GM18951 (cell line): ENCODE measurements around the gene RPL9.

Experiments
- POLR2A ChIP-seq: IDR thresholded peaks from 4 replicates; pipeline ENCODE4 v1.6.1; 2011; ENCODE audit warnings: mild to moderate bottlenecking; ENCODE audit not compliant: insufficient read length, insufficient read depth; ENCODE audit errors: extremely low read depth
- in situ Hi-C: fragments of 300-500 bp; cut with MboI; formaldehyde crosslinking; loops from one replicate; pipeline ENCODE4 v1.12.0; 2022; ENCODE audit warnings: low sequenced_read_pairs, mixed read lengths, inconsistent platforms; ENCODE audit not compliant: unreplicated experiment

RPL9 gene

GRCh38 chr4:39452860-39453587 is 5.7 kb downstream of the RPL9 start:
- TF ChIP-seq POLR2A, result no peak
- in situ Hi-C loops, result no loop called here

- in situ Hi-C loops, result no loop called here
- TF ChIP-seq POLR2A, result peak; percentile 4
Measured at GRCh38 chr4:39452153-39452859, 6.4 kb downstream of the RPL9 start.

DNA sequence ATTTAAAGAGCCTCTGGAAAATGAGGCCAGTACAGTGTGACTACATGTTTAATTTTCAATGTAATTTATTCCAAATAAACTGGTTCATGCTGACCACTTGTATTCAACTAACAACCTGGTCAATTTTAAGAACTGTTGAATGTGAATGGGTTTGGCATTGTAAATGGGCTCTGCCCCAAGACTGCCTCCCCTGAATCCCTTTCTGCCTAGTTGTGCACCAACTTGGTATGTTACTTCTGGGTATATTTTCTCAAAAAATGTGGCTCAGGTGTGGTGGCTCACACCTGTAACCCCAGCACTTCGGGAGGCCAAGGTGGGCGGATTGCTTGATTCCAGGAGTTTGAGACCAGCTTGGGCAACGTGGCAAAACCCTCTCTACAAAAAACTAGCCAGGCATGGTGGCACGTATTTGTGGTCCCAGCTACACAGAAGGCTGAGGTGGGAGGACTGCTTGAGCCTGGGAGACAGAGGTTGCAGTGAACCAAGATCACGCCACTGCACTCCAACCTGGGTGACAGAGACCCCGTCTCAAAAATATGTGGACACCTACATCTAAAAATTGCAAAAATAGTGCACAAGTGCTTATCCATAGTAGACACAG is 7.2 kb downstream of the RPL9 start:
- peak; percentile 34 for TF ChIP-seq POLR2A
- in situ Hi-C loops, result no loop called here

GRCh38 chr4:39450618-39451017 is 8.1 kb downstream of the RPL9 start:
- TF ChIP-seq POLR2A, result no peak
- in situ Hi-C loops, result no loop called here

GRCh38 chr4:39446842-39447573 is 11.7 kb downstream of the RPL9 start:
- no peak for TF ChIP-seq POLR2A
- in situ Hi-C loops, result loop anchor here (25.0 kb wide), 2 partner anchors 535 to 685 kb away; no protein-coding TSS in a partner anchor

DNA sequence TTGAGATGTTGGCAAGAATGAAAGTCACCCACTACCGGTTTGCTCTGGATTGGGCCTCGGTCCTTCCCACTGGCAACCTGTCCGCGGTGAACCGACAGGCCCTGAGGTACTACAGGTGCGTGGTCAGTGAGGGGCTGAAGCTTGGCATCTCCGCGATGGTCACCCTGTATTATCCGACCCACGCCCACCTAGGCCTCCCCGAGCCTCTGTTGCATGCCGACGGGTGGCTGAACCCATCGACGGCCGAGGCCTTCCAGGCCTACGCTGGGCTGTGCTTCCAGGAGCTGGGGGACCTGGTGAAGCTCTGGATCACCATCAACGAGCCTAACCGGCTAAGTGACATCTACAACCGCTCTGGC is 12.3 kb downstream of the RPL9 start:
- TF ChIP-seq POLR2A, result no peak
- in situ Hi-C loops, result loop anchor here (25.0 kb wide), 2 partner anchors 534 to 684 kb away; no protein-coding TSS in a partner anchor

- TF ChIP-seq POLR2A, result no peak
- in situ Hi-C loops, result loop anchor here (25.0 kb wide), 2 partner anchors 531 to 681 kb away; no protein-coding TSS in a partner anchor
Measured at GRCh38 chr4:39442998-39443397, 15.7 kb downstream of the RPL9 start.

- TF ChIP-seq POLR2A, result no peak
- in situ Hi-C loops, result loop anchor here (25.0 kb wide), 2 partner anchors 529 to 679 kb away; no protein-coding TSS in a partner anchor
Measured at GRCh38 chr4:39441593-39441992, 17.1 kb downstream of the RPL9 start.

DNA sequence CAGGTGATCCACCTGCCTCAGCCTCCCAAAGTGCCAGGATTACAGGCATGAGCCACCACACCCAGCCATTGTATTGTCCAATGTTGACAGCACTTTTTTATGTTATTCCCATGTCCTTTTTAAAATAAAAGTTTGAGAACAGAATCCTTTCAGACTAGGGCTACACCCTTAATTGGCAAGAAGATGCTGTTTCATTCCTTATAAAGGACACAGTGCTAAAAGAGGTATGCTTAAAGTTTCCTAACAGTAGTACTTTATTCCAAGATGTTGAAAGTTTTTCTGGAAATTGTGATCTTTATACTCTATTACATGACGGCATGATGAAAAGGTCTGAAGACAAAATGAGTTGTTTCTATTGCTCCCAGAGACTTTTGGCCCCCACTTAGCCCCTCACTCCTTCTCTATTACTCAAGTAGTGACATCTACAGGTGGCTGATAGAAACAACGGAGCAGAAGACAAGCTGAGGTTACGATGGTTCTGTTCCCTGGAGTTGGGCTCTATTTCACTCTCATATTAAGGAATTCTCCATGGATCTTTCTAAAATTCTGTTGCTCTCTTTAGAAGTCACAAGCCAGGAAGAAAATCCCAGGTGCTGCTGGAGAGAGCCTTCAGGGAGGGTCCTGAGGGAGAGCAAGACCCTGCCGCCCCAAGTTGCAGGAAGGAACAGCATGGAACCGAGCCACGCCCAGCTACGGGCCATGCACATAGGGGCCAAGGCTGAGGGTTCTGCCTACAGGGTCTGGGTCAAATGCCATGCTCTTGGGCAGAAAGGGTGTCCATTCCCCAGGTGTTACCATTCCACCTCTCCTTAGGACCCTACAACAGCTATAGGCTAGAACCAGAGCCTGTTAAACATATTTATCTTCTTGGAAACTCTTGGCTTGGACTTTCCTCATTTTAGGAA is 22.8 kb downstream of the RPL9 start:
- in situ Hi-C loops, result loop anchor here (25.0 kb wide), 2 partner anchors 524 to 674 kb away; no protein-coding TSS in a partner anchor
- TF ChIP-seq POLR2A, result no peak

DNA sequence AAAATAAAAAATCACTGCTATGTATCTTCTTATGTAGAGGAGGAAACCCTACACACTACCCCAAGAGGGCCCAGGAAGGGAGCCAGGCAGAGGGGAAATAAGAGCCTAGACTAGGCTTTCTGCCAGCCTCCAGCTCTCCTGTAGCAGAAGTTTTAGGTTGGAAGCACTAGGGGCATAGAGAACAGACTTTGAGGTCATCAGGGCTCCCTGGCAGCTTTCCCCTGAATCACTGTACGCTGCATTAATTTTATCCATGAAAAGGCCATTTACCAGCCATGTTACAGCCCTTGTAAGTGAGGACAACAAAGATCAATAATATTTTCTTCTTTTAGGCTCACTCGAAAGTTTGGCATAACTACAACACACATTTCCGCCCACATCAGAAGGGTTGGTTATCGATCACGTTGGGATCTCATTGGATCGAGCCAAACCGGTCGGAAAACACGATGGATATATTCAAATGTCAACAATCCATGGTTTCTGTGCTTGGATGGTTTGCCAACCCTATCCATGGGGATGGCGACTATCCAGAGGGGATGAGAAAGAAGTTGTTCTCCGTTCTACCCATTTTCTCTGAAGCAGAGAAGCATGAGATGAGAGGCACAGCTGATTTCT is 24.7 kb downstream of the RPL9 start:
- TF ChIP-seq POLR2A, result no peak
- in situ Hi-C loops, result loop anchor here (25.0 kb wide), 2 partner anchors 522 to 672 kb away; no protein-coding TSS in a partner anchor

DNA sequence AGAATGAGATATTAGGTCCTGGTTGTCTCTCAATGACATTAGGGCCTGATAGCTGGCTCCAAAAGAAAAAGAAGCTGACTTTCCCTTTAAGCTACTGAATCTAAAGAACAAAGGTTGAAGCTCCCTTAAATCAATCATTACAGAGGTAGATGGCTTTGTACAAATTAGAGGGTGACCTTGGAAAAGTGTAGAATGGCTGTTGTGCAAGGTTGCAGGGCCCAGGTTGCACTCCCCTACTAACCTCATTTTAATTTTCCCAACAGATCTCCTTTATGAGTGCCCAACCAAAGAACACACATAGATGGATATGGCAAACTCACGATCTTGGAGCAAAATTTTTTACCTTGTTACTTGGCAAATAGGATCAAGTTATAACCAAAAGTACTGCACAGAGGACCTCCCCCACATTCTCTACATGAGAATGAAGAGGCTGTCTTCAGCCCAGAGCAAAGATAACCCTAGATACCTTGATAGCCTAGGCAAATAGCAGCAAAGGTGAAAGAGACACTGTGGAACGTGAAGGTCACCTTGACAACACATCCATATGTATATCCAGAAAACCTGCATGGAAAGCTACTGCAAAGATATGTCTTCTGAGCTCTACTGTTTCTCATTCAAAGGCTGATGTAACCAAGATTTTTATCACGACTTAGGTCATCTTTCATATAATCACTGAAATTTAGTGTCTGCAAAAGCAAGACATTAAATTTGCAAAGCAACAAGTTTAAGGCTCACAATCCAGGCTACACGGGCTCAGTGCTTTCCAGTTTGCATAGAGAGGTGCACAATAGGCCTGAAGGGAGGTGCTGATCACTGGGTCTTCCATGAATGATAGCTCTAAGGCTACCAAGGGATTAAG is 29.0 kb downstream of the RPL9 start:
- TF ChIP-seq POLR2A, result no peak
- in situ Hi-C loops, result loop anchor here (25.0 kb wide), 2 partner anchors 517 to 667 kb away; no protein-coding TSS in a partner anchor
